Neural cell (in vitro differentiated cells): ENCODE data around the gene SELENOW. TPM values are rescaled to one million over a fixed set of nuclear protein-coding genes. Genes with fewer than 3 reads are reported as not detected.
"Not testable (repeated sequence)": the region's sequence is repeated elsewhere in the genome, so short reads cannot be mapped to it uniquely, and the experiment has no call there.

Source experiments
- H2AFZ ChIP-seq: fragments of 200-600, 300-800 bp; sonication (generic), shearing (Covaris generic); 2 replicates; pipeline ENCODE4 v1.6.0; 2014; ENCODE audit warnings: low read depth, mild to moderate bottlenecking, antibody characterized with exemption, low read length, moderate library complexity
- H3F3A ChIP-seq: fragments of 200-600 bp; shearing (Covaris generic); 2 replicates; pipeline ENCODE4 v1.6.1; 2016; ENCODE audit warnings: mild to moderate bottlenecking, moderate library complexity, mixed read lengths, antibody characterized with exemption, low read length; ENCODE audit not compliant: insufficient read depth, poor library complexity, severe bottlenecking
- H3K27ac ChIP-seq: fragments of 200-600, 300-800 bp; sonication (generic), shearing (Covaris generic); 2 replicates; pipeline ENCODE4 v1.5.1; 2014; ENCODE audit warnings: mild to moderate bottlenecking, low read length, moderate library complexity
- H3K27me3 ChIP-seq: fragments of 300-800, 200-600 bp; sonication (generic), shearing (Covaris generic); 2 replicates; pipeline ENCODE4 v1.6.0; 2014; ENCODE audit warnings: mild to moderate bottlenecking, low read depth, low read length, moderate library complexity; ENCODE audit not compliant: insufficient read depth
- H3K36me3 ChIP-seq: fragments of 300-800, 200-600 bp; sonication (generic), shearing (Covaris generic); 2 replicates; pipeline ENCODE4 v1.5.1; 2014; ENCODE audit warnings: mild to moderate bottlenecking, antibody characterized with exemption, low read length, moderate library complexity; ENCODE audit not compliant: insufficient read depth
- H3K4me2 ChIP-seq: fragments of 300-800, 200-600 bp; sonication (generic), shearing (Covaris generic); 2 replicates; pipeline ENCODE4 v1.6.0; 2014; ENCODE audit warnings: mild to moderate bottlenecking, low read length
- H3K4me3 ChIP-seq: fragments of 300-800, 200-600 bp; sonication (generic), shearing (Covaris generic); 2 replicates; pipeline ENCODE4 v1.5.1; 2014; ENCODE audit warnings: mild to moderate bottlenecking, low read length, moderate library complexity
- H3K79me2 ChIP-seq: fragments of 200-600 bp; shearing (Covaris generic); replicated peaks from 2 replicates; pipeline ENCODE4 v1.6.0; 2014; ENCODE audit warnings: mild to moderate bottlenecking, low read length, moderate library complexity; ENCODE audit not compliant: insufficient read depth
- H3K9ac ChIP-seq: fragments of 300-800, 200-600 bp; sonication (generic), shearing (Covaris generic); 2 replicates; pipeline ENCODE4 v1.6.1; 2016; ENCODE audit warnings: mild to moderate bottlenecking, low read length, mixed read lengths
- H3K9me2 ChIP-seq: fragments of 200-600 bp; shearing (Covaris generic); 2 replicates; pipeline ENCODE4 v1.6.1; 2016; ENCODE audit warnings: mild to moderate bottlenecking, low read length, mixed read lengths; ENCODE audit not compliant: insufficient read depth
- H3K9me3 ChIP-seq: fragments of 200-600, 300-800 bp; sonication (generic), shearing (Covaris generic); 2 replicates; pipeline ENCODE4 v1.6.1; 2016; ENCODE audit warnings: mild to moderate bottlenecking, mixed run types, low read length, moderate library complexity, mixed read lengths
- H4K20me1 ChIP-seq: fragments of 200-600 bp; shearing (Covaris generic); 2 replicates; pipeline ENCODE4 v1.6.1; 2016; ENCODE audit warnings: mild to moderate bottlenecking, mixed run types; ENCODE audit not compliant: insufficient read depth
- EP300 ChIP-seq: fragments of 450-650 bp; conservative IDR thresholded peaks from 2 replicates; pipeline ENCODE4 v1.6.1; 2014; ENCODE audit warnings: antibody characterized with exemption, mild to moderate bottlenecking, moderate library complexity; ENCODE audit not compliant: poor library complexity, severe bottlenecking
- EZH2 ChIP-seq: fragments of 200-600, 300-800 bp; shearing (Covaris generic), sonication (generic); IDR thresholded peaks from 2 replicates; pipeline ENCODE4 v1.6.1; 2014; ENCODE audit warnings: antibody characterized with exemption, low read length, borderline replicate concordance, mild to moderate bottlenecking; ENCODE audit not compliant: insufficient read depth, poor library complexity, severe bottlenecking
- MXI1 ChIP-seq: fragments of 450-650 bp; conservative IDR thresholded peaks from 2 replicates; pipeline ENCODE4 v1.6.1; 2014; ENCODE audit warnings: antibody characterized with exemption, mild to moderate bottlenecking; ENCODE audit not compliant: poor library complexity, severe bottlenecking
- RAD21 ChIP-seq: fragments of 450-650 bp; conservative IDR thresholded peaks from 2 replicates; pipeline ENCODE4 v1.6.1; 2014; ENCODE audit warnings: antibody characterized with exemption, mild to moderate bottlenecking, moderate library complexity
- polyA plus RNA-seq: library from polyadenylated mRNA; depleted of rRNA; stranded (reverse); fragments of >200 nt; gene quantifications from 2 replicates; pipeline ENCODE4 v1.2.3, GENCODE V29; 2014
- TF ChIP-seq, protein P1 (sequence below): fragments of 450-650 bp; IDR thresholded peaks from 2 replicates; pipeline ENCODE4 v1.5.1; 2014; ENCODE audit warnings: antibody characterized with exemption, mild to moderate bottlenecking, moderate library complexity; ENCODE audit not compliant: poor library complexity, severe bottlenecking
- TF ChIP-seq, protein P2 (sequence below): IDR thresholded peaks from 2 replicates; pipeline ENCODE4 v1.6.1; 2012; ENCODE audit warnings: borderline replicate concordance

SELENOW gene
- polyA plus RNA-seq, 1 donor from 2014 or later = 811 TPM

DNA sequence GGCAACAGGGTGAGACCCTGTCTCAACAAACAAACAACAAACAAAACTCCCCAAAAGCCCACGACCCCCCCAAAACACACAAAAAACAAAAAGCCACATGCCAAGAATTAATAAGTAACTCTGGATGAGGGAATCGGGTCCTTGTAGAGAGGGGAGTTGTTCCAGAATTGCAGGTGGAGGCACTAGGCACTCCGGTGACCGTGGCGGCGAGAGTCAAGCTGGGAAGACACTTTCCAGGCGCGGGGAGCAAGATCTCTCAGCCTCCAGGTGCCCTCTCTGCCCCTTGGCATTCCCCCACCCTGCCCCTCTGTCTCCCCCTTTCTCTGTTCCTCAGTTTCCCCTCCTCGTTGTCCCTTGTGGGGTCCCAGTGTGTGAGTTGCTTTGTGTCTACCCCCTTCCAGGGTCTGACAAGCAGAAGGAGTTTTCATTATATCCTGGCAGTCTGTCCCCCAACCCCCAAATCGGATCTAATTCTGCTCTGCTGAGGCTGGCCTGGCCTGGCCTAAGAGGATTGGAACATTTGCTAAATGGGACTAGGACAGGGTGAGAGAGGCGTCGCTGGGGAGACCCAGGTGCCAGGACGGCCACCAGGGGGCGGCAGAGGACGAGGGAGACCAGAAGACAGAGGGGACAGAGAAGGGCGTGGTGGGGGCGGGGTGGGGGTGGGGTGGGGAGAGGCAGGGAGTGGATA is 34.9 kb downstream of the SELENOW start:
- Histone ChIP-seq H3K4me3 (no peak overlapping the region), H3K36me3 (no peaks in the 10 kb centered on the region), H4K20me1 (no peaks in the 10 kb centered on the region), H2AFZ (no peak overlapping the region), H3K79me2 (no peaks in the 10 kb centered on the region), H3F3A (no peaks in the 10 kb centered on the region), H3K27ac (no peak overlapping the region), H3K4me2 (no peak overlapping the region), H3K9me2 (no peaks in the 10 kb centered on the region), H3K9ac (no peak overlapping the region), H3K9me3 (no peaks in the 10 kb centered on the region), H3K27me3 (no peaks in the 10 kb centered on the region)
- TF ChIP-seq, protein P1, sequence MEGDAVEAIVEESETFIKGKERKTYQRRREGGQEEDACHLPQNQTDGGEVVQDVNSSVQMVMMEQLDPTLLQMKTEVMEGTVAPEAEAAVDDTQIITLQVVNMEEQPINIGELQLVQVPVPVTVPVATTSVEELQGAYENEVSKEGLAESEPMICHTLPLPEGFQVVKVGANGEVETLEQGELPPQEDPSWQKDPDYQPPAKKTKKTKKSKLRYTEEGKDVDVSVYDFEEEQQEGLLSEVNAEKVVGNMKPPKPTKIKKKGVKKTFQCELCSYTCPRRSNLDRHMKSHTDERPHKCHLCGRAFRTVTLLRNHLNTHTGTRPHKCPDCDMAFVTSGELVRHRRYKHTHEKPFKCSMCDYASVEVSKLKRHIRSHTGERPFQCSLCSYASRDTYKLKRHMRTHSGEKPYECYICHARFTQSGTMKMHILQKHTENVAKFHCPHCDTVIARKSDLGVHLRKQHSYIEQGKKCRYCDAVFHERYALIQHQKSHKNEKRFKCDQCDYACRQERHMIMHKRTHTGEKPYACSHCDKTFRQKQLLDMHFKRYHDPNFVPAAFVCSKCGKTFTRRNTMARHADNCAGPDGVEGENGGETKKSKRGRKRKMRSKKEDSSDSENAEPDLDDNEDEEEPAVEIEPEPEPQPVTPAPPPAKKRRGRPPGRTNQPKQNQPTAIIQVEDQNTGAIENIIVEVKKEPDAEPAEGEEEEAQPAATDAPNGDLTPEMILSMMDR = peak; percentile 26
- no peak for TF ChIP-seq MXI1

DNA sequence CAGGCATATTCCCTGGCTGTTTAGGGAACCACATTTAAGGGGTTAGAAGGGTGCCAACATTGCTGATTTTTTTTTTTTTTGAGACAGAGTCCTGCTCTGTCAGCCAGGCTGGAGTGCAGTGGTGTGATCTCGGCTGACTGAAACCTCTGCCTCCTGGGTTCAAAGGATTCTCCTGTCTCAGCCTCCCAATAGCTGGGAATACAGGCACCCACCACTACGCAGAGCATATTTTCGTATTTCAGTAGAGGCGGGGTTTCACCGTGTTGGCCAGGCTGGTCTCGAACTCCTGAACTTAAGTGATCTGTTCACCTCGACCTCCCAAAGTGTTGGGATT is 35.5 kb downstream of the SELENOW start:
- Histone ChIP-seq H3K4me2 (no peak overlapping the region), H4K20me1 (no peaks in the 10 kb centered on the region)
- TF ChIP-seq MXI1 (no peak), RAD21 (no peak), EP300 (no peak), EZH2 (no peak)
- TF ChIP-seq, protein P2, sequence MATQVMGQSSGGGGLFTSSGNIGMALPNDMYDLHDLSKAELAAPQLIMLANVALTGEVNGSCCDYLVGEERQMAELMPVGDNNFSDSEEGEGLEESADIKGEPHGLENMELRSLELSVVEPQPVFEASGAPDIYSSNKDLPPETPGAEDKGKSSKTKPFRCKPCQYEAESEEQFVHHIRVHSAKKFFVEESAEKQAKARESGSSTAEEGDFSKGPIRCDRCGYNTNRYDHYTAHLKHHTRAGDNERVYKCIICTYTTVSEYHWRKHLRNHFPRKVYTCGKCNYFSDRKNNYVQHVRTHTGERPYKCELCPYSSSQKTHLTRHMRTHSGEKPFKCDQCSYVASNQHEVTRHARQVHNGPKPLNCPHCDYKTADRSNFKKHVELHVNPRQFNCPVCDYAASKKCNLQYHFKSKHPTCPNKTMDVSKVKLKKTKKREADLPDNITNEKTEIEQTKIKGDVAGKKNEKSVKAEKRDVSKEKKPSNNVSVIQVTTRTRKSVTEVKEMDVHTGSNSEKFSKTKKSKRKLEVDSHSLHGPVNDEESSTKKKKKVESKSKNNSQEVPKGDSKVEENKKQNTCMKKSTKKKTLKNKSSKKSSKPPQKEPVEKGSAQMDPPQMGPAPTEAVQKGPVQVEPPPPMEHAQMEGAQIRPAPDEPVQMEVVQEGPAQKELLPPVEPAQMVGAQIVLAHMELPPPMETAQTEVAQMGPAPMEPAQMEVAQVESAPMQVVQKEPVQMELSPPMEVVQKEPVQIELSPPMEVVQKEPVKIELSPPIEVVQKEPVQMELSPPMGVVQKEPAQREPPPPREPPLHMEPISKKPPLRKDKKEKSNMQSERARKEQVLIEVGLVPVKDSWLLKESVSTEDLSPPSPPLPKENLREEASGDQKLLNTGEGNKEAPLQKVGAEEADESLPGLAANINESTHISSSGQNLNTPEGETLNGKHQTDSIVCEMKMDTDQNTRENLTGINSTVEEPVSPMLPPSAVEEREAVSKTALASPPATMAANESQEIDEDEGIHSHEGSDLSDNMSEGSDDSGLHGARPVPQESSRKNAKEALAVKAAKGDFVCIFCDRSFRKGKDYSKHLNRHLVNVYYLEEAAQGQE = no peak

DNA sequence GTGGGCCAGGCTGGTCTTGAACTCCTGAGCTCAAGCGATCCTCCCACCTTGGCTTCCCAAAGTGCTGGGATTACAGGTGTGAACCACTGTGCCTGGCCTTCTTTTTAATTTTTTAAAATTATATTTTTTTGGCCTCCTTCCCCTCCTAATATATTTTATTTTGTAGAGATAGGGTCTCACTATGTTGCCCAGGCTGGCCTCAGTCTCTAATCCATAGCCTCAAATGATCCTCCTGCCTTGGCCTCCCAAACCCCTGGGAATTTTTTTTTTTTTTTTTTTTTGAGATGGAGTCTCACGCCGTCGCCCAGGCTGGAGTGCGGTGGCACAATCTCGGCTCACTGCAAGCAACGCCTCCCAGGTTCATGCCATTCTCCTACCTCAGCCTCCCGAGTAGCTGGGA is 37.8 kb downstream of the SELENOW start:
- H3K4me2 ChIP-seq, H3K27me3 ChIP-seq, H3K36me3 ChIP-seq, H3K9ac ChIP-seq, H4K20me1 ChIP-seq, H3K9me3 ChIP-seq, H3K79me2 ChIP-seq, H3K4me3 ChIP-seq, H3K27ac ChIP-seq, H3F3A ChIP-seq, H3K9me2 ChIP-seq, H2AFZ ChIP-seq: not testable (repeated sequence)

More for the DNA sequence above, 35.5 kb downstream of the SELENOW start:
- no peaks in the 10 kb centered on the region for H3K9me2 ChIP-seq
- no peaks in the 10 kb centered on the region for H3K36me3 ChIP-seq
- H3K27me3 ChIP-seq = no peaks in the 10 kb centered on the region
- H3K9me3 ChIP-seq = no peaks in the 10 kb centered on the region
- no peak overlapping the region for H2AFZ ChIP-seq
- no peaks in the 10 kb centered on the region for H3K79me2 ChIP-seq
- no peak overlapping the region for H3K9ac ChIP-seq
- H3K27ac ChIP-seq = no peak overlapping the region
- H3K4me3 ChIP-seq = no peak overlapping the region
- no peaks in the 10 kb centered on the region for H3F3A ChIP-seq

DNA sequence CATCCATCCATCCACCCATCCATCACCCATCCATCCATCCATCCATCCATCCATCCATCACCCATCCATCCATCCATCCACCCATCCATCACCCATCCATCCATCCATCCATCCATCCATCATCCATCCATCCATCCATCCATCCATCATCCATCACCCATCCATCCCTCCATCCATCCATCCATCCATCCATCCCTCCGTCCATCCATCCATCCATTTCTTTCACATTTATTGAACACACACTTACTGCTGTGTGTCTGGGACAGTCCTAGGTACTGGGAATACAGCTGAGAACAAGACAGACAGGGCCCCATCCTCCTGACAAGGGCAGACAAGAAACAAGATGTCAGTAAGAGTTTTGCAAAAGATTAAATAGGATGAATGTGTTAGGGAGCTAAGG is 39.7 kb downstream of the SELENOW start:
- not testable (repeated sequence) for H3K27me3 ChIP-seq, H2AFZ ChIP-seq, H3K79me2 ChIP-seq, H3K36me3 ChIP-seq, H3K9me3 ChIP-seq, H3K9me2 ChIP-seq, H3K27ac ChIP-seq, H3K9ac ChIP-seq, H3K4me3 ChIP-seq, H3F3A ChIP-seq, H4K20me1 ChIP-seq, H3K4me2 ChIP-seq
